Skeletal muscle tissue (tissue), 4 donors: ENCODE data around the gene ZNF521. TPM values are rescaled to one million over a fixed set of nuclear protein-coding genes. Genes with fewer than 3 reads are reported as not detected.

Experiments
- H3K27ac ChIP-seq: one replicate; pipeline ENCODE4 v1.7.0; 2013; ENCODE audit warnings: mild to moderate bottlenecking, low read depth, low read length, inconsistent platforms
- H3K27me3 ChIP-seq, 3 donors: one replicate each; pipeline ENCODE4 v1.7.0; 2013; ENCODE audit warnings: low read length in 3 of 3; ENCODE audit not compliant: control insufficient read depth in 3 of 3, insufficient read depth in 3 of 3
- H3K36me3 ChIP-seq, 3 donors: one replicate each; pipeline ENCODE4 v1.7.0; 2013; ENCODE audit warnings: low read length in 3 of 3; ENCODE audit not compliant: control insufficient read depth in 3 of 3, insufficient read depth in 3 of 3
- H3K4me1 ChIP-seq, 3 donors: one replicate each; pipeline ENCODE4 v1.7.0; 2013; ENCODE audit warnings: low read length in 3 of 3, mild to moderate bottlenecking in 3 of 3; ENCODE audit not compliant: control insufficient read depth in 3 of 3, insufficient read depth in 3 of 3
- H3K4me3 ChIP-seq, 3 donors: one replicate each; pipeline ENCODE4 v1.7.0; 2013; ENCODE audit warnings: low read length in 3 of 3
- H3K9ac ChIP-seq, 3 donors: one replicate each; pipeline ENCODE4 v1.7.0; 2013; ENCODE audit warnings: low read length in 3 of 3, mild to moderate bottlenecking in 3 of 3, moderate library complexity in 2 of 3, low read depth in 1 of 3
- H3K9me3 ChIP-seq, 3 donors: one replicate each; pipeline ENCODE4 v1.7.0; 2013; ENCODE audit warnings: low read length in 3 of 3; ENCODE audit not compliant: control insufficient read depth in 3 of 3
- total RNA-seq: library from RNA; depleted of rRNA; stranded (reverse); fragments of >200 nt; gene quantifications from one replicate; pipeline ENCODE4 v1.2.3, GENCODE V29; 2014
- donor health status: Osteomylitis.

The ZNF521 gene
- total RNA-seq, 1 donor from 2014 or later = 40.2 TPM

DNA sequence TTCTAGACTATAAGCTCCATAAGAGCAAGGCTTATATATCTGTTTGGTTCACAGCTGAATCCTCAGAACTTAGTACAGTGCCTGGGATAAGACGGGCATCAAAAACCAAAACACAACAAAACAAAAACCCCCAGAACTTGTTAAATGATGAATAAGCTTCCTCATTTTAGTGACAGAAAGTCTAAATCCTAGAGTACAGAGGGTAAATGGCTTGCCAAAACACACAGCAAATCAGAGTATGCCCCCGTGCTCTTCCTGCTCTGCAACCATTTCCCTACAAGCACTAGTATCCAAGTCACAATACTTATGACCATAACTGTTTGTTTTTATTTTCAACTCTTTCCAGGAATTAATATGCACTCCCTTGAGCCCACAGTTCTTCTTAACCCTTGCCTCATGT, 10.1 kb downstream of the ZNF521 start:
- no peaks in the 10 kb centered on the region for H3K27me3 ChIP-seq
- no peak overlapping the region for H3K27ac ChIP-seq
- no peak overlapping the region for H3K9ac ChIP-seq
- H3K4me3 ChIP-seq = no peak overlapping the region
- no peaks in the 10 kb centered on the region for H3K9me3 ChIP-seq
- peaks cover 0 to 10% (median 5%) of the 10 kb centered on the region in 3 donors for H3K4me1 ChIP-seq
- H3K36me3 ChIP-seq = no peaks in the 10 kb centered on the region

DNA sequence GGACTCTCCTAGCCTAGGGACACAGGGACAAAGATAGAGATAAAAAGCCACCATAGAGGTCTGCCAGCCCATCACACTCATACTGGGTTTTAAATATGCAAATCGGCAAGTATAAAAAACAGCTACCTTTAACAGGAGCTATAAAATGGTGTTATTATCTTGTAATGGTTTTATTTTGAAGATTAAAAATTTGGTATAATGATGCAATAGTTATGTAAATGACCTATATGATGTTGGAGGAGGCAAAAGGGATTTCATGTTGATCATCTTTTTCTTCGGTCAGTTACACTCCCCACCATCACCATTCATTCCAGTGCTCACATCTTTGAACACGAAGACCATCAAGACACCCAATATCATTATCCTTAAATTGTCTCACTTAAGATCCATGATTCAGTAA, 11.2 kb downstream of the ZNF521 start:
- no peak overlapping the region for H3K9ac ChIP-seq
- no peaks in the 10 kb centered on the region for H3K9me3 ChIP-seq
- H3K4me1 ChIP-seq = peaks cover 0 to 5% (median 0%) of the 10 kb centered on the region in 3 donors
- H3K4me3 ChIP-seq = no peak overlapping the region
- H3K27me3 ChIP-seq = no peaks in the 10 kb centered on the region
- H3K27ac ChIP-seq = no peak overlapping the region
- H3K36me3 ChIP-seq = no peaks in the 10 kb centered on the region

DNA sequence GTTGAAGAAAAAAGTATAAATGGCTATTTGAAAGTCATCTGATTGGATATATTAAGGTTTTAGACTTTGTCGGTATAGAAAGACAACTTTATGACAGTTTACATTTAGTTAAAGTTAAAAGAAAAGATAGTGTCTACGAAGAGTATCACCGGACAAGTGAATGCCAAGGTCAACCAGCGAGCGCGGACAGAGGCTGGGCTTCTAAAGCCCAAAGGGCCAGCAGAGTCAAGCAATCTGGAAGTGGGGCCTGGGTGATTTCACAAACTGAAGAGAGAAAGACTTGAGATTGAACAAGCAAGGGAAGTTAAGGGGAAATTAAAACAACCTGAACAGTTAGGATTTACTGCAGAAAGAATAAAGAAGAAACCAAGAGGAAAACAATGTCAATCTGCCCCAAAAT, 16.3 kb downstream of the ZNF521 start:
- no peaks in the 10 kb centered on the region for H3K27me3 ChIP-seq
- H3K9me3 ChIP-seq = no peaks in the 10 kb centered on the region
- no peak overlapping the region for H3K27ac ChIP-seq
- no peak overlapping the region for H3K9ac ChIP-seq
- H3K36me3 ChIP-seq = no peaks in the 10 kb centered on the region
- no peaks in the 10 kb centered on the region for H3K4me1 ChIP-seq
- no peak overlapping the region for H3K4me3 ChIP-seq

DNA sequence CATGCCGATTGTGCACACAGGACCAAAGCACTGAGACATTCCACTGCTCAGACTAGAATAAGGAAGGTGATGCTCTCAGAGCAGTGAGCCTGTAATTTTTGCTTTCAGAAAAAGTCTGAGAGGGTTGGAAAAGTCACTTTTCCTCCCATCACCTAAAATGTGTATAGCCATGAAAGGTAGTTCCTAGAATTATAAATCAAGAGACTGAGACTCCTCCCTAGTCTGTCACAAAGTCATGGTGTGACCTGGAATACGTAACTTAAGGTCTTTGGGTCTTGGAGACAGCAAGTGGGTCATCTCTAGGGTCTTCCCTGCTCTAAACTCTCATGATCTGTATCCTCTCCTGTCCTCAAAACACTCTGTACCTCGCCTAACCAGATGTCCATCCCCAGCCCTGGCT, 16.9 kb downstream of the ZNF521 start:
- Histone ChIP-seq H3K4me3 (no peak overlapping the region), H3K9me3 (no peaks in the 10 kb centered on the region), H3K27ac (no peak overlapping the region), H3K4me1 (no peaks in the 10 kb centered on the region), H3K36me3 (no peaks in the 10 kb centered on the region), H3K27me3 (no peaks in the 10 kb centered on the region), H3K9ac (no peak overlapping the region)

DNA sequence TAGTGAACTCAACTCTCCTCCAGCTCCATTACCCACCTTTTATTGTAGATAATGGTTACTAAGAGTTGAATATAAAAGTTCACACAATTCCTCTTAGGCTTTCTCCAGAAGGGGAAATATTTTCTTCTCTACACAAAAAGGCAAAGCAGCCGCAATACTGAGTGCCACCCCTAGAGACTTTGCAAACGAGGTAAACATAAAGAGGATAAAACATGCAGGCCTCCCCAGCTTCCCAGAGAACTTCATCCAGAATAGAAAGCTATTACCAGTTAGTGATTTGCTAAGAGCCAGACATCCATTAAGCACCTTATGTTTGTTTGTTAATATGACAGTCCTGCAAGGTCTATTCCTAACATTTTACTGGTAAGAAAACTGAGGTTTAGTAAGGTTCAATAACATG, 17.4 kb downstream of the ZNF521 start:
- Histone ChIP-seq H3K4me1 (no peaks in the 10 kb centered on the region), H3K9me3 (no peaks in the 10 kb centered on the region), H3K4me3 (no peak overlapping the region), H3K27me3 (no peaks in the 10 kb centered on the region), H3K27ac (no peak overlapping the region), H3K36me3 (no peaks in the 10 kb centered on the region), H3K9ac (no peak overlapping the region)

DNA sequence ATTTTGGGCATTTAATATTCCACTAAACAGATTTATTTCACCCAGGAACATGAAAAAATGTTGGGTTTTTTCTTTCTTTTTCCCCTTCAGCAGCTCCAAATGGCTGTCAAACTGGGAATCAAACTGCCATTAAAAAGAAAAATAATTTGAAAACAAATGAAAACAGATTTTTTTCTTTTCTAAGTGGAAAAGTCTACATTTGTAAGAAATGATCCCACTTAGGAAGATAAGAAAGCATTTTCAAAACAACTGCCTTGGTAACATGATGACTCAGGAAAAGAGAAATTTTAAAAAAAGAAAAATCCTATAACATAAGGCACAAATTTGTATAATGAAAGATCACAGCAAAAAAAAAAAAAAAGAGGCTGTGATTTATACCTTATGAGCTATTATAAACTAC, 20.0 kb downstream of the ZNF521 start:
- Histone ChIP-seq H3K27me3 (no peaks in the 10 kb centered on the region), H3K9me3 (no peaks in the 10 kb centered on the region), H3K4me1 (peaks cover 0 to 3% (median 0%) of the 10 kb centered on the region in 3 donors), H3K9ac (no peak overlapping the region), H3K27ac (no peak overlapping the region), H3K4me3 (no peak overlapping the region), H3K36me3 (no peaks in the 10 kb centered on the region)

DNA sequence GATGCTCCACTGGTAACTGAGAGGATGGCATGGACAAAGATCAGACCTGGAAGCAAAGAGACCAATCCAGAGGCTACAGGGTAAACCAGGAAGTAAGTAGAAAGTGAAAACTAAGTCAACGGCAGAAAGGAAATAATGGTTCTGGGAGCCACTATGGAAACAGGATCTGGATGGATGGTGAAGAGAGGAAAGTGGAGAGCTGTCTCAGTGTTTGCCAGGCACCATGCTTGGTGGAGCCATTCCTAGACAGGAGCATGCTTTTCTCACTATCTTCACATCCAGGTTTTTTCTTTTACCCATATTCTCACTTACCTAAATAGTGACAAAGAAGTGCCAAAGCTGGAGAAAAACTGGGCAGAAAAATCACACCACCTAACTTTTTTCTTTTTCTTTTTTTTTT, 22.2 kb downstream of the ZNF521 start:
- H3K4me1 ChIP-seq = peaks cover 0 to 16% (median 0%) of the 10 kb centered on the region in 3 donors
- H3K9me3 ChIP-seq = no peaks in the 10 kb centered on the region
- H3K9ac ChIP-seq = no peak overlapping the region
- no peaks in the 10 kb centered on the region for H3K36me3 ChIP-seq
- H3K27me3 ChIP-seq = no peaks in the 10 kb centered on the region
- no peak overlapping the region for H3K27ac ChIP-seq
- no peak overlapping the region for H3K4me3 ChIP-seq

DNA sequence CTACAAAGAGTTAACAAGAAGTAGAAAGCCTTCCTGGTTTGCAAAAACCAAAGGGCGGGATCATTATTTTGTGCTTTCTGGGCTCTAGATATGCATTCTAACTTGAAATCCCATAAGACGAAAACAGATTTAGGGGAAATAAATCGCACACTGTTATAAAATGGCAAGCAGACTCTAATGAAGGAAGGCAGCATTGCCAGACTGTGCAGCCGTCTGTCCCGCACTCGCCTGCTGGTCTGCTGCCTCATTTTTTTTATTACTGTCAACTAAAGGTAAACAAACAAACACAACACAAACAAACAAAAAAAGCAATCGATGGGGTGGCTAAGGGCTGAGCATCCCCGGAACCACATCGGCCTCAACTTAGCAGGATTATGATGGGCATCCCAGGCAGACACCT, 24.4 kb downstream of the ZNF521 start:
- no peaks in the 10 kb centered on the region for H3K9me3 ChIP-seq
- no peak overlapping the region for H3K27ac ChIP-seq
- H3K4me3 ChIP-seq = no peak overlapping the region
- H3K9ac ChIP-seq = no peak overlapping the region
- H3K36me3 ChIP-seq = no peaks in the 10 kb centered on the region
- H3K4me1 ChIP-seq = peaks cover 0 to 16% (median 0%) of the 10 kb centered on the region in 3 donors
- H3K27me3 ChIP-seq = no peaks in the 10 kb centered on the region

DNA sequence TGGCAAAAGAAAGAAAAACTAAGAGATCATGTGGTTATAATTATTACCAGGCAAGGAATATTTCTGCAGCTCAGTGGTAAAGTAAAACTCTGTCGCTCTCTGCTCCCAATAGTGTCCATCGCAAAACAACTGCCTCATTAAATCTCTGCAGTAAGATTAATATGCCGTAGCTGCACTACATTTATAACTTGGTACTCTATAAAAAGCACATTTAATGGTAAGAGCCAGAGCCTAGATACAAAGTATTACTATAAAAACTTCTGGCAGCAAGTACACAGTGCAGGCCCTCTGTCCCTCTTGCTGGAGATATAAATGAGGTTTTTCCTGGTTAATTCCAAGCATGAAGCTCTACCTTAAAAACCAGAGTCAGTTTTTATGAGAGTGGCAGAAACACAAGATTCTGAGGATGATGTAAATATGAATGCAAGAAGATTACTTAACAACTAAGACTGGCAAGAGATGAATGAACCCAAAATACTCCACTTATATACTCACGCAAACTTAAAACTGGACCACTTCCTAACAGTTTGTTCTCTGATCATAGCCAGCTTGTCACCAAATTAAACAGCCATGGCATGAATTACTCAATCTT, 25.5 kb downstream of the ZNF521 start:
- no peak overlapping the region for H3K27ac ChIP-seq
- H3K9me3 ChIP-seq = no peaks in the 10 kb centered on the region
- no peak overlapping the region for H3K9ac ChIP-seq
- no peaks in the 10 kb centered on the region for H3K36me3 ChIP-seq
- no peak overlapping the region for H3K4me3 ChIP-seq
- no peaks in the 10 kb centered on the region for H3K27me3 ChIP-seq
- H3K4me1 ChIP-seq = peaks cover 0 to 16% (median 0%) of the 10 kb centered on the region in 3 donors

DNA sequence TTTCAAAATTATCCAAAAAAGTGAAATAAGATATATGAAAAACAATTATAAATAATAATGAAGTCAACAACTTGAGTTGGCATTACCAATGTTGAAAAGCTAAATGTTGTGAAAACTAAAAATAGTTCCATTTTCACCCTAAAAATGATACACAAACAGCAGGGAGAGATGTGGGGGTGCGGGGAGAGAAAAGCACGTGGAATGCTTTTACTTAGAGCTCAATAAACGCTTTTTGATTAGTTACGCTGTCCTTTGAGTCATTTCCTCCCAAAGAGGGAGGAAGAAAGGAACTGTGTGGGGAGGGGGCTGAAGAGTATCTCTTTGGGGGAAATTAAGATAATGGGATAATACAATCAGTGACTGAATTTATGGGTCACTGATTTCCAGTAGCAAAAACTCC, 29.2 kb downstream of the ZNF521 start:
- no peak overlapping the region for H3K4me3 ChIP-seq
- no peak overlapping the region for H3K9ac ChIP-seq
- no peaks in the 10 kb centered on the region for H3K9me3 ChIP-seq
- H3K4me1 ChIP-seq = peaks cover 0 to 16% (median 0%) of the 10 kb centered on the region in 3 donors
- no peaks in the 10 kb centered on the region for H3K27me3 ChIP-seq
- peaks cover 0 to 6% (median 4%) of the 10 kb centered on the region in 3 donors for H3K36me3 ChIP-seq
- H3K27ac ChIP-seq = no peak overlapping the region
